HepG2 (cell line): ENCODE measurements around the gene PSD. TPM values are rescaled to one million over a fixed set of nuclear protein-coding genes. Genes with fewer than 3 reads are reported as not detected.

ENCODE experiments used
- ATAC-seq: fragments of 200-7000 bp; cut with Tn5 transposase; 3 replicates; pipeline ENCODE4 v1.9.1; 2020; ENCODE audit warnings: mild to moderate bottlenecking, moderate library complexity
- BruUV-seq: library from RNA; stranded (reverse); fragments of 400-500 nt; replicated peaks from 2 replicates; lab custom pipeline; 2021; lab: Mats Ljungman, UMichigan
- CTCF ChIA-PET: fragments of 300-600 bp; formaldehyde crosslinking; extraction: SDS; loops from one replicate; lab custom pipeline; 2021; ENCODE audit warnings: low total read pairs, inconsistent platforms, low intra/inter-chr PET ratio; lab: Yijun Ruan, JAX
- POLR2A ChIA-PET: fragments of 350-600 bp; sonication (Branson Sonifier 250); formaldehyde crosslinking; loops from one replicate; lab custom pipeline; 2020; ENCODE audit warnings: antibody characterized with exemption, inconsistent platforms; lab: Yijun Ruan, JAX
- DNase-seq: peaks from one replicate; pipeline ENCODE4 v3.0.0-alpha.2; 2015; ENCODE audit warnings: low spot score
- FAIRE-seq: peaks from 3 replicates; lab custom pipeline; 2011; peaks lifted over from hg19 to GRCh38; lab: Jason Lieb, UNC
- H2AFZ ChIP-seq: one replicate; pipeline ENCODE4 v1.6.1; 2011; ENCODE audit warnings: low read length, inconsistent platforms
- H3K27ac ChIP-seq: fragments of 300-600 bp; 3 replicates; pipeline ENCODE4 v1.8.0; 2011; ENCODE audit warnings: mixed run types, mild to moderate bottlenecking, mixed read lengths, low read length, inconsistent platforms; ENCODE audit not compliant: insufficient read depth; ENCODE audit errors: extremely low read length
- H3K27me3 ChIP-seq, 2 experiments: fragments of 200-600 bp in 1 of 2; 2 replicates in 1 of 2; 3 replicates in 1 of 2; pipeline versions ENCODE4 v1.6.0 to v1.8.0; 2011; ENCODE audit warnings: low read length in 2 of 2, mild to moderate bottlenecking in 2 of 2, moderate library complexity in 2 of 2, inconsistent platforms in 1 of 2; ENCODE audit not compliant: insufficient read depth in 2 of 2, control insufficient read depth in 1 of 2
- H3K36me3 ChIP-seq, 2 experiments: fragments of 200-600 bp in 1 of 2; replicated peaks in 1 of 2; 2 replicates in 1 of 2; 3 replicates in 1 of 2; pipeline versions ENCODE4 v1.5.1 to v1.8.0; 2011; ENCODE audit warnings: low read length in 2 of 2, inconsistent platforms in 1 of 2; ENCODE audit not compliant: insufficient read depth in 2 of 2, control insufficient read depth in 1 of 2
- H3K4me1 ChIP-seq: 2 replicates; pipeline ENCODE4 v1.5.1; 2012; ENCODE audit warnings: low read length, inconsistent platforms; ENCODE audit not compliant: insufficient read depth
- H3K4me2 ChIP-seq: 2 replicates; pipeline ENCODE4 v1.6.0; 2011; ENCODE audit warnings: low read depth, low read length, inconsistent platforms
- H3K4me3 ChIP-seq, 3 experiments: fragments of 200-600 bp in 1 of 3; sonication (generic), shearing (Covaris generic) in 1 of 3; replicated peaks in 1 of 3; 2 replicates each; pipeline ENCODE4 v1.5.1; 2011 to 2016; ENCODE audit warnings: low read length in 3 of 3, inconsistent platforms in 2 of 3, low read depth in 2 of 3, mild to moderate bottlenecking in 2 of 3, control low read depth in 1 of 3, mixed read lengths in 1 of 3; ENCODE audit not compliant: insufficient read depth in 1 of 3
- H3K79me2 ChIP-seq: one replicate; pipeline ENCODE4 v1.6.1; 2011; ENCODE audit warnings: low read length, inconsistent platforms; ENCODE audit not compliant: insufficient read depth
- H3K9ac ChIP-seq: 2 replicates; pipeline ENCODE4 v1.6.0; 2011; ENCODE audit warnings: mild to moderate bottlenecking, low read depth, low read length, inconsistent platforms; ENCODE audit not compliant: insufficient read depth
- H3K9me3 ChIP-seq: 2 replicates; pipeline ENCODE4 v1.5.1; 2012; ENCODE audit warnings: mild to moderate bottlenecking, low read length
- H4K20me1 ChIP-seq: 2 replicates; pipeline ENCODE4 v1.6.0; 2011; ENCODE audit warnings: inconsistent platforms, mild to moderate bottlenecking, low read length, moderate library complexity; ENCODE audit not compliant: insufficient read depth
- ARHGAP35 ChIP-seq: sonication (generic); formaldehyde crosslinking; IDR thresholded peaks from 2 replicates; pipeline ENCODE4 v1.9.0; 2022; ENCODE audit warnings: mild to moderate bottlenecking, inconsistent platforms, moderate library complexity, missing genetic modification reagents, borderline replicate concordance
- BRD4 ChIP-seq: sonication (generic); formaldehyde crosslinking; IDR thresholded peaks from 2 replicates; pipeline ENCODE4 v1.4.0; 2020; ENCODE audit warnings: missing genetic modification reagents
- CHD4 ChIP-seq: fragments of 200-600 bp; sonication (generic); IDR thresholded peaks from 2 replicates; pipeline ENCODE4 v1.7.0; 2017; ENCODE audit warnings: mild to moderate bottlenecking, low read length, borderline replicate concordance
- GFI1 ChIP-seq: sonication (generic); formaldehyde crosslinking; IDR thresholded peaks from 2 replicates; pipeline ENCODE4 v1.5.0; 2020; ENCODE audit warnings: missing genetic modification reagents, mild to moderate bottlenecking, borderline replicate concordance
- LCORL ChIP-seq, 2 experiments: fragments of 450-650 bp in 1 of 2; sonication (generic) in 1 of 2; formaldehyde crosslinking in 1 of 2; IDR thresholded peaks; 2 replicates each; pipeline versions ENCODE4 v1.5.0 to v1.6.1; 2017 to 2020; ENCODE audit warnings: antibody characterized with exemption in 1 of 2, missing genetic modification reagents in 1 of 2
- PCBP1 ChIP-seq: fragments of 200-400 bp; formaldehyde crosslinking; IDR thresholded peaks from 2 replicates; pipeline ENCODE4 v1.6.1; 2017; ENCODE audit warnings: mild to moderate bottlenecking, low read depth, low read length, borderline replicate concordance
- RBAK ChIP-seq: sonication (generic); formaldehyde crosslinking; IDR thresholded peaks from 2 replicates; pipeline ENCODE4 v1.5.1; 2020; ENCODE audit warnings: mild to moderate bottlenecking, missing genetic modification reagents
- ZC3H4 ChIP-seq: sonication (generic); formaldehyde crosslinking; IDR thresholded peaks from 2 replicates; pipeline ENCODE4 v1.4.0; 2020; ENCODE audit warnings: missing genetic modification reagents, borderline replicate concordance
- ZNF20 ChIP-seq: sonication (generic); formaldehyde crosslinking; IDR thresholded peaks from 2 replicates; pipeline ENCODE4 v1.4.0; 2020; ENCODE audit warnings: mild to moderate bottlenecking, moderate library complexity, missing genetic modification reagents
- ZNF260 ChIP-seq: sonication (generic); formaldehyde crosslinking; IDR thresholded peaks from 2 replicates; pipeline ENCODE4 v1.4.0; 2020; ENCODE audit warnings: missing genetic modification reagents, low read depth, mild to moderate bottlenecking, borderline replicate concordance
- ZNF350 ChIP-seq: sonication (generic); formaldehyde crosslinking; IDR thresholded peaks from 2 replicates; pipeline ENCODE4 v1.4.0; 2020; ENCODE audit warnings: mild to moderate bottlenecking, low read depth, missing genetic modification reagents, borderline replicate concordance
- ZNF552 ChIP-seq: sonication (generic); formaldehyde crosslinking; IDR thresholded peaks from 2 replicates; pipeline ENCODE4 v1.9.0; 2022; ENCODE audit warnings: missing genetic modification reagents, mild to moderate bottlenecking, borderline replicate concordance
- ZNF558 ChIP-seq: sonication (generic); formaldehyde crosslinking; IDR thresholded peaks from 2 replicates; pipeline ENCODE4 v1.9.0; 2022; ENCODE audit warnings: mild to moderate bottlenecking, missing genetic modification reagents, borderline replicate concordance
- ZNF776 ChIP-seq: sonication (generic); formaldehyde crosslinking; IDR thresholded peaks from 2 replicates; pipeline ENCODE4 v1.4.0; 2020; ENCODE audit warnings: mild to moderate bottlenecking, missing genetic modification reagents
- ZNF777 ChIP-seq: sonication (generic); formaldehyde crosslinking; IDR thresholded peaks from 2 replicates; pipeline ENCODE4 v1.4.0; 2020; ENCODE audit warnings: missing genetic modification reagents
- ZSCAN25 ChIP-seq: sonication (generic); formaldehyde crosslinking; IDR thresholded peaks from 2 replicates; pipeline ENCODE4 v1.8.0; 2022; ENCODE audit warnings: mild to moderate bottlenecking, missing genetic modification reagents
- WGBS: methylation state at CpG from one replicate; pipeline ENCODE4 v1.1.6; 2017; ENCODE audit warnings: low lambda C conversion rate; 5-methylcytosine and 5-hydroxymethylcytosine counted together
- in situ Hi-C: cut with HindIII; loops from 2 replicates; pipeline ENCODE4 v1.10.0; 2017; ENCODE audit warnings: low pct_unique_long_range_greater_than_20kb; ENCODE audit not compliant: extremely low pct_ligation_motif_present
- intact Hi-C: fragments of 100-400 bp; cut with micrococcal nuclease; formaldehyde crosslinking; loops from one replicate; pipeline ENCODE4 v1.10.0; 2022; ENCODE audit not compliant: unreplicated experiment
- polyA plus RNA-seq, 8 experiments: library from polyadenylated mRNA; depleted of rRNA in 3 of 8; stranded (reverse) in 7 of 8; unstranded in 1 of 8; fragments of >200 nt; fragmentation: Illumina TruSeq in 4 of 8; extraction: Trizol in 4 of 8; gene quantifications; 2 replicates each; pipeline versions ENCODE4 v1.2.1 to v1.2.3, GENCODE V29; 2011 to 2016; ENCODE audit warnings: low read depth in 4 of 8, missing spikeins in 1 of 8, mixed read lengths in 1 of 8; ENCODE audit not compliant: insufficient read depth in 1 of 8
- total RNA-seq, 5 experiments: library from RNA; depleted of rRNA; stranded (reverse); fragments of >200 nt; fragmentation: Illumina TruSeq; extraction: Trizol; gene quantifications; 2 replicates each; pipeline ENCODE4 v1.2.3, GENCODE V29; 2016; ENCODE audit warnings: low read depth in 1 of 5
- TF ChIP-seq, protein P1 (sequence below): sonication (generic); formaldehyde crosslinking; IDR thresholded peaks from 2 replicates; pipeline ENCODE4 v1.4.0; 2020; ENCODE audit warnings: mild to moderate bottlenecking, missing genetic modification reagents
- TF ChIP-seq, protein P2 (sequence below): IDR thresholded peaks from 2 replicates; pipeline ENCODE4 v1.6.1; 2012; ENCODE audit warnings: inconsistent platforms
- TF ChIP-seq, protein P3 (sequence below): sonication (generic); formaldehyde crosslinking; IDR thresholded peaks from 2 replicates; pipeline ENCODE4 v1.4.0; 2020; ENCODE audit warnings: missing genetic modification reagents

The PSD gene
- total and polyA plus RNA-seq, 2 of the 13 experiments (the other 11 are each of a cell fraction or from before 2014, with no cell fraction given) = 0.35 to 0.58 TPM

DNA sequence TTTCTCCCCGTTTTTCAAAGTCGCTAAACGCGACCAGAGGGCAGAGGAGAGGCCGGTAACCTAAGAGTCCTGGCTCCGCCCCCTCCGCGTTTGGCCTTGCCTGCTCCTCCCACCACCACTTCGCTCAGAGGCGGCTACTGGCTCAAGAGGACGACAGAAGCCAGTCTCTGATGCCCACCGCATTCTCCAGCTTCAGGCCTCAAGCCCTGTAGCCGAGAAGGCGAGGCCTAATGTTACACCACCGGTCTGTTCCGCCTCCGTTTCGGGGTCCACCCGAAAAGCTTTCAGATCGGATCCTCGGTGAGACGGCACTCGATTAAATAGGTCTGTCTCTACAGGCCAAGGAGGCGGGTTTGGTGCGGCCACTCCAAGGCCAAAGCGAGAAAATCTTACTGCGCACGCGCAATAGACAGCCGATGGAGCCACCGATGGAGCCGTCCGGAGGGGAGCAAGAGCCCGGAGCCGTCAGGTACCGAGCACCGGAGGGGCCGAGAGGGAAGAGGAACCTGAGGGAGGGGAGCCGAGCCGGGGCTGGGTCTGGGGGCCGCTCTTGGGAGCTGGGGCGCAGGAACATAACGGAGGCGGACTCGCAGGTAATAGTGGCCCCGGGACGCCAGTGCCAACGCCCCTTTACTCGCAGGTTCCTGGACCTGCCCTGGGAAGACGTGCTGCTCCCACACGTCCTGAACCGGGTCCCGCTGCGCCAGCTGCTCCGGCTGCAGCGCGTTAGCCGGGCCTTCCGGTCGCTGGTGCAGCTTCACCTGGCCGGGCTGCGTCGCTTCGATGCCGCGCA, 2.3 kb upstream of the PSD start, which contains the start of gene FBXL15:
FBXL15 (plus strand) TSS at position 123 of the 793 bp plus-strand sequence; CDS start at position 417, 294 bp downstream.
- peak within 1 kb of the TSS; percentile 98 for H3K4me2 ChIP-seq
- in situ Hi-C loops = loop anchor here (5.0 kb wide), 1 partner anchor 41 kb away; no protein-coding TSS in a partner anchor
- no peaks in the 10 kb centered on the region for H4K20me1 ChIP-seq
- intact Hi-C loops = loop anchor here (2.0 to 5.0 kb wide), 3 partner anchors 26 to 56 kb away; partner anchors contain the start of gene NFKB2
- H3K79me2 ChIP-seq = no peaks in the 10 kb centered on the region
- H3K36me3 ChIP-seq = peaks cover 0 to 14% of the 10 kb centered on the region in 2 experiments; a peak in 3 of 5 replicates
- 1% methylated on average over 42 of the region's 66 CpGs for WGBS
- H3K9me3 ChIP-seq = no peaks in the 10 kb centered on the region
- peak within 1 kb of the TSS; percentile 90 for H2AFZ ChIP-seq
- peak within 1 kb of the TSS; percentile 77 for H3K9ac ChIP-seq
- no TSS peak for BruUV-seq
- H3K27me3 ChIP-seq = peaks cover 1 to 6% of the 10 kb centered on the region in 2 experiments; a peak in 2 of 5 replicates
- peak within 1 kb of the TSS; percentile 79 to 97 (median 84) for H3K4me3 ChIP-seq
- FAIRE-seq (peak; percentile 91), ATAC-seq (peak; percentile 63), DNase-seq (peak; percentile 95)
- peak within 1 kb of the TSS; percentile 87 for H3K27ac ChIP-seq
- POLR2A ChIA-PET = interaction anchor here (0.9 to 5.3 kb wide), 13 partner anchors 10 to 306 kb away, joined by 3 to 135 read pairs (median 5); partner anchors contain the start of genes C10orf95, CUEDC2 and NFKB2
- CTCF ChIA-PET = no interaction called here
- peaks cover 36% of the 10 kb centered on the region for H3K4me1 ChIP-seq
- TF ChIP-seq ZNF260 (CRISPR knock-in tag) = no peak
- TF ChIP-seq, protein P1, sequence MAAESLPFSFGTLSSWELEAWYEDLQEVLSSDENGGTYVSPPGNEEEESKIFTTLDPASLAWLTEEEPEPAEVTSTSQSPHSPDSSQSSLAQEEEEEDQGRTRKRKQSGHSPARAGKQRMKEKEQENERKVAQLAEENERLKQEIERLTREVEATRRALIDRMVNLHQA (CRISPR knock-in tag) = no peak
- peak; percentile 65 for TF ChIP-seq ZSCAN25 (CRISPR knock-in tag)
- TF ChIP-seq ZNF777 (CRISPR knock-in tag) = peak; percentile 70
- peak; percentile 72; the same call in 1 of the 2 replicates for TF ChIP-seq GFI1 (CRISPR knock-in tag)
- TF ChIP-seq BRD4 (CRISPR knock-in tag) = no peak
- TF ChIP-seq RBAK = no peak
- TF ChIP-seq ZNF558 (CRISPR knock-in tag) = no peak
- TF ChIP-seq ZNF776 = 0 out of 2 replicates have a peak, but pooled peaks have one; percentile 22
- peak; percentile 80; the same call in 1 of the 2 replicates for TF ChIP-seq PCBP1
- peak; percentile 34; the same call in 1 of the 2 replicates for TF ChIP-seq ZNF20 (CRISPR knock-in tag)
- TF ChIP-seq, protein P2, sequence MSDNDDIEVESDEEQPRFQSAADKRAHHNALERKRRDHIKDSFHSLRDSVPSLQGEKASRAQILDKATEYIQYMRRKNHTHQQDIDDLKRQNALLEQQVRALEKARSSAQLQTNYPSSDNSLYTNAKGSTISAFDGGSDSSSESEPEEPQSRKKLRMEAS = peak; percentile 64; the same call in 1 of the 2 replicates
- peak; percentile 16; the same call in 1 of the 2 replicates for TF ChIP-seq ZC3H4 (CRISPR knock-in tag)
- TF ChIP-seq CHD4 = no peak
- TF ChIP-seq, protein P3, sequence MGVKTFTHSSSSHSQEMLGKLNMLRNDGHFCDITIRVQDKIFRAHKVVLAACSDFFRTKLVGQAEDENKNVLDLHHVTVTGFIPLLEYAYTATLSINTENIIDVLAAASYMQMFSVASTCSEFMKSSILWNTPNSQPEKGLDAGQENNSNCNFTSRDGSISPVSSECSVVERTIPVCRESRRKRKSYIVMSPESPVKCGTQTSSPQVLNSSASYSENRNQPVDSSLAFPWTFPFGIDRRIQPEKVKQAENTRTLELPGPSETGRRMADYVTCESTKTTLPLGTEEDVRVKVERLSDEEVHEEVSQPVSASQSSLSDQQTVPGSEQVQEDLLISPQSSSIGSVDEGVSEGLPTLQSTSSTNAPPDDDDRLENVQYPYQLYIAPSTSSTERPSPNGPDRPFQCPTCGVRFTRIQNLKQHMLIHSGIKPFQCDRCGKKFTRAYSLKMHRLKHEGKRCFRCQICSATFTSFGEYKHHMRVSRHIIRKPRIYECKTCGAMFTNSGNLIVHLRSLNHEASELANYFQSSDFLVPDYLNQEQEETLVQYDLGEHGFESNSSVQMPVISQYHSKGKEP (CRISPR knock-in tag) = peak; percentile 82; the same call in 1 of the 2 replicates
- TF ChIP-seq ARHGAP35 (CRISPR knock-in tag) = peak; percentile 21; the same call in 1 of the 2 replicates
- TF ChIP-seq ZNF552 (CRISPR knock-in tag) = no peak
- TF ChIP-seq ZNF350 (CRISPR knock-in tag) = peak; percentile 91; the same call in 1 of the 2 replicates
- TF ChIP-seq LCORL (IDR thresholded peaks at IDR 0.05) = no peak
- TF ChIP-seq LCORL (CRISPR knock-in tag; IDR thresholded peaks at IDR 0.05) = peak; percentile 78
